Activated gamma-delta T cell treated with Interleukin-2 at 50 U/mL for 16 hours (primary cell): Measurements from ENCODE around the gene TMED9.
"Not testable (repeated sequence)": the region's sequence is repeated elsewhere in the genome, so short reads cannot be mapped to it uniquely, and the experiment has no call there.

Experiments
- DNase-seq: peaks from one replicate; pipeline ENCODE4 v3.0.0-alpha.2; 2020

TMED9 gene

DNA sequence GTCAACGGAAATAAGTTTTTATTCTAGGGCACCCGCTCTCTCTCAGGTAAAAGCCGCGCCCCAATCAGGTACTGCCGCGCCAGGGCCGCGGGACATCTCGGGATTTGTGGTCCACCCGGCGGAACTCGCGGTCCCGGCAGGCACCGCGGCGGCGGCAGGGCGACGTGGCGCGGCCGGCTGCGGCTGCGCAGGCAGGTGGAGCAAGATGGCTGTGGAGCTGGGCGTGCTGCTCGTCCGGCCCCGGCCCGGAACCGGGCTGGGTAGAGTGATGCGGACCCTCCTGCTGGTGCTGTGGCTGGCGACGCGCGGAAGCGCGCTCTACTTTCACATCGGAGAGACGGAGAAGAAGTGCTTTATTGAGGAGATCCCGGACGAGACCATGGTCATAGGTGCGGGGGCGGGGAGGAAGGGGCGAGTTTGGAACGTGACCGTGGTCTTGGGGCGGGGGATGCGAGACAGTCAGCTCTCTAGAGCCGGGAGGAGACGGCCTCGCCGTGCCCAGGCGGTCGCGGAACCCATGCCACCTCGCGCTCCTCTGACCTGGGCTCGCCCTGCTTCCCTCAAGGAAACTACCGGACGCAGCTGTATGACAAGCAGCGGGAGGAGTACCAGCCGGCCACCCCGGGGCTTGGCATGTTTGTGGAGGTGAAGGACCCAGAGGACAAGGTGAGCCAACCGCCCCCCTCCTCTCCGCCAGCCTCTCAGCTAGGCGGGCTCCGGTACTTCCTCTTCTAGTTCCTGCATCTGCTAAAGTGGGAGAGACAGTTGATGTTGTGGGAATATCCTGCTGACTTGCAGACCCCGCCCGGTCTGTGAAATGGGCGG is at the start of gene TMED9:
Gene TMED9, plus strand, starts transcription at position 194 of the 825 bp plus-strand sequence. Its CDS starts 12 bp downstream, at position 206.
- peak; percentile 84 for DNase-seq

- DNase-seq: no peak
Measured at GRCh38 chr5:177542816-177543465, 49.1 kb upstream of the TMED9 start.

DNA sequence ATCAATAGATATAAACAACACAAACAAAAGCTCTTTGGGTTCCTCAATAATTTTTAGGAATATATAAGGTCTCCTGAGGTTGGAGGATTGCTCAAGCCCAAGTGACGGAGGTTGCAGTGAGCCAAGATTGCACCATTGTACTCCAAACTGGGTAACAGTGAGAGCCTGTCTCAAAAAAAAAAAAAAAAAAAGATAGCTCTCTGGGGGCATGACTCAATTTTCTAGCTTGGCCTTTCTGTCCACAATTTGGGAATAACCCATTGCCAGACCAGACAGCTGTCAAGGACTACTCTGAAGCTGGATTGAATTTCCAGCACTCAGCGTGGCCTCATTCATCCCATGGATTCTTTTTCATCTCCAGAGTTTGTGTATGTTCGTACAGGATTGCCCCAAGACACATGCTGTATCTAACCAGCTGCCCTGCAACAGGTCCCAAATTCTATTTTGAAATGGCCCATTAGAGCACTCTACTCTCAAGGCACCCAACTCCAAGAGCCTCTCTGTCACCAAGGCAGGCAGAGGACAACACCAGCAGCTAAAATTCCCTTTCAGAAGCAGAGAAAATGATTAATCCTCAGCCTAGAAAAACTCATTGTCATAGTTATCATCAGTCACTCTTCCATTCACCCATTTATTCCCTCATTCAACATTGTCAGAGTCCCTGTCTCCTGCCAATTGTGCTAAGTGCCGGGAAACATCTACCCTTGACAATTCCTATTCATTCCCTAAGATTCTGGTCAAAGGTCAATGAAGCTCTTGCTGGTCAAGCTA is 46.3 kb upstream of the TMED9 start:
- no peak for DNase-seq

GRCh38 chr5:177546258-177546741 is 45.7 kb upstream of the TMED9 start:
- DNase-seq: no peak

- DNase-seq: no peak
Measured at GRCh38 chr5:177547736-177548135, 44.3 kb upstream of the TMED9 start.

DNA sequence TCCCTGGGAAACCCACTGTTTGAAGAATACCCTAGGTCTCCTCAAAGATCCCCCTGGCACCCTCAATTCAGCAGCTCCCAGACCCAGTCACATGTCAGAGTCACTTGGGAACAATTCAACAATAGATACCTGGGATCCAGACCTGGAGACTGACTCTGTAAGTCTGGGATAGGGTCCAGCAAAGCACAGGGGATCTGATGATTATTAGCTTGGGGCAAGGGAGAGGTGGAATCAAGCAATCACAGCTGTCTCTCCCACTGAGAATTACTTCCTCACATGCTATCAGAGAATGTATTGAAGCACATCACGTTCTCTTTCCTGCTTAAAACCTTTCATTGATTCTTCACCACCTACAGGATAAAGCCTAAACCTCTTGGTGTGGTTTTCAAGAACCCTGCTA is 43.5 kb upstream of the TMED9 start:
- no peak for DNase-seq

GRCh38 chr5:177550122-177550521 is 41.9 kb upstream of the TMED9 start:
- no peak for DNase-seq

GRCh38 chr5:177552839-177553455 is 39.1 kb upstream of the TMED9 start:
- DNase-seq: no peak

DNA sequence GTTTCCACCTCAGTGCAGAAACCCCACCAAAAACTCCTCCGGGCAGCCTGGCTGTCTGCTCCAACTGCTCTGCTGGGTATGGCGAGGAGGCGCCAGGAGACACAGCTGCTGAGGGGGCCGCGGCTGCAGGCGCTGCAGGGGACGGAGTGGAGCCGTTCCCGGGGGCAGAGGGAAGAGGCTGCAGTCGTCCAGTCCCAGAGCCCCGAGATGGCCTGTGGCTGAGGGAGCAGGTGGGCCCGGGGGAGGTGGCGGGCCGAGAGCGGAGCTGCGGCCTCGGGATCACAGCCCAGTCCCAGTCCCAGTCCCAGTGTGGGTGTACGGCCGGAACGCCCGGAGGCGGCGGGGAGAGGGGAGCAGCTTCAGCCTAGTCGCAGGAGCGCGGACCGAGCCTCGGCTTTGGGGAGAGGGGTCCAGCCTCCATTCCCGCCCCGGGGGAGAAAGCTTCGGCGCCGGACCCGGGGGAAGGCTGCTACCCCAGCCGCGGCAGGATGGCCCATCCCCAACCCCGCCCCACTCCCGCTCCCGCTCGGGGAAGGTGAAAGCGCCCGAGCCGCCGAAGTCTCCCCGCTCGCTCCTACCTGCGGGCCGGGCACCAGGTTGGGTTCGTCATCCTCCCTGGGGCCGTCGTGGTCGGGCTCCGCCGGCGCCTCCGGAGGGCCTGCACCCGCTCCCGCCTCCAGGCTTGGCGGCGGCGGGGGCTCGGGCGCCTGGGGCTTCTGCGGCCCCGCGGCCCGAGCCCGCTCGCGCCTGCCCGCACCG is 38.2 kb upstream of the TMED9 start:
- peak; percentile 32 for DNase-seq

DNA sequence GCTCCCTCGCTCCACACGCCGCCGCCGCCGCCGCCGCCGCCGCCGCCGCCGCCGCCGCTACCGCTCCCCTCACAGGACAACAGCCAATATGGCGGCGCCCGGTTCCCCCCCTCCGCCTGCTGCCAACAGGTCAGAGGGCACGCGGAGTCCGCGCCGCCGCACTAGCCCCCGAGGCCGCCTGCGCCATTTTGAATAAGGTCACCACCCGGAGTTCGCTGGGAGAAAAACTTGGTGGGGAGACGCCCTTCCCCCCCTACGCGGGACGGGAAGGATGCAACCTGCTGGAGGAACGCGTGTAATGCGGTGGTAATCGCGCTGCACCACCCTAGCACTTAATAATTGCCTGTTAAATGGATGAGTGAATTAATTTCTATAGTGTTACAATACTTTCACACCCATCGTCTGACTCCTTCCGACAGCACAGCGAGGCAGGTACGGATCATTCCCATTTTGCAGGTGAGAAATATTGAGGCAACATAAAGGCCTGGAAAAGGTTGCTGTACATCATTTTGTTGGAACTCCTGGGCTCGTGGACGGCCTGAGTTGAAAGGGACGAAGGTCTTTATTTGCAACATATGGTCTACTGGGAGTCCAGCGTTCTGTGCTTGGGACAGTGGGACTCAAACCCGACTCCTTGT is 37.4 kb upstream of the TMED9 start, which contains the start of gene FAM193B:
Gene FAM193B, minus strand, starts transcription at position 90 of the 638 bp plus-strand sequence. CDS start 105 bp downstream, outside the sequence.
- peak; percentile 94 for DNase-seq

DNA sequence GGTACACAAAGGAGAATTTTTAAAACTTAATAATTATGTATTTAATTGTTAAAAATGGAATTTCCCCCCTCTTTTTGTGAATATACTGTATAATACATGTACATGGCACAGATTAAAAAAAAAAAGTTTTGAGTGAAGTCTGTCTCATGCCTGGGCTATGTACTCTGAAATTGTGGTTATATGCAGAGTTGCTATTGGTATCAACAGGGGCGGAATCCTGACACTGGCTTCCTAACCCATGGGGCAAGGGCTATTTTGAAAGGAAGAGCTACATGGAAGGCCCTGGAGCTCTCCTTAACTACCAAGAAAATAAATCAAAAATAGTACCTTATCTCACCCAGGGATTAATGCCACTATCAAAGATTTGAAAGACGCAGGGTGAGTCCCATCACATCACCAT is 36.8 kb upstream of the TMED9 start:
- DNase-seq: no peak

DNA sequence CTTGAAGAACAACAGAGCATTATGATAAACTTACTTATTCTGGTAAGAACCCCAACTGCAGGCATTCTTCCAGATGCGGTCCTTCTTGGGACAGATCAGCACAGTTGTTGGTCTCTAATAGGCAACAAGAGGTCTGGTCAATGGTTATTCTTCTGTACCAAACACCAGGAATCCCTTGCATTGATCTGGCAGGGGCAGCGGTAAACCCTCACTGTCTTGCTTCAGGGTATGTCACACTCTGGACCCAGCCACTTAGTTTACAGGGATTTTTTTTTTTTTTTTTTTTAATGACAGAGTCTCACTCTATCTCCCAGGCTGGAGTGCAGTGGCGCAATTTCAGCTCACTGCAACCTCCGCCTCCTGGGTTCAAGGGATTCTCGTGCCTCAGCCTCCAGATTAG is 36.3 kb upstream of the TMED9 start:
- no peak for DNase-seq

DNA sequence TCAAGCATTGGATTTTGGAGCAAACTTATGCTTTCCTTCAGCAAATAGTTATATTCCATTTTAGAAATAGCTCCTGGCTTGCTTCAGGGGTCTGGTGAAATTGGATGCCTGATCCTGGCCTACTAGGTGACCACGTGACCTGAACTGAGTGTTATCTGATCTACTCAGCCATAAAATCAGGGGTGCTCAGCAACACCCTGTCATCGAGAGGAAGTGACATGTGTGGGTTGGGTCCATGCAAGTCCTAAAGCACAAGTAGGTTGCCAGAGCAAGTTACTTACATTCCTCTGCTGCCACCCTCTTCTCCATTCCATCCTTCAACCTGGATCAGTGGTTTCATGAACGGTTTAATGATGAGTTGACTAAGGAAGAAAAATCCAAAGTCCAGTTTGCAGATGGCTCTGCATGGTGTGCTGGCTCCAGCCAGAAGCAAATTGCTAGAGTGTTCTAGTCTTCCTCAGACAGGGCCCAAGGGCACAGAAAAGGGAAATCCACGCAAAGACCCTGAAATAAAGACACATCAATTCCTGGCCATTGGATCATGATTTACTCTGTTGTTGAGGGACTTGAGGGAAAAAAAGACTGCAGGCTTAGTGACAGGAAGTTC is 34.9 kb upstream of the TMED9 start:
- DNase-seq: no peak

GRCh38 chr5:177557796-177558195 is 34.2 kb upstream of the TMED9 start:
- no peak for DNase-seq

GRCh38 chr5:177559446-177559941 is 32.5 kb upstream of the TMED9 start:
- not testable (repeated sequence) for DNase-seq

DNA sequence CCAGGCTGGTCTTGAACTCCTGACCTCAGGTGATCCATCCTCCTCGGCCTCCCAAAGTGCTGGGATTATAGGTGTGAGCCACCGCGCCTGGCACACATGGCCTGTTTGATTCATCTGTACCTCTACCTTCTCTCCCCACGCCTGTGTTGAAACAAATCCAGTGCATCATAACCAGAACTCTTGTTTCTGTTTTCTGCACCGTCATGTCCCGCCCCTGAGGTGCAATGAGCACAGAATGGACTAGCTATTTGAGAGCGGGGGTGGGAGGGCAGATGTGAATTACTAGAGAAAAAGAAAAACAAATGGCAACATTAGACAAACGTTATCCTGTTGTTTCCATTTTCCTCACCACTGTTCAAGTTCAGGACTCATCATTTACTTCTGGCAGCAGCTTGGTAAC is 27.0 kb upstream of the TMED9 start:
- DNase-seq: no peak

- DNase-seq: no peak
Measured at GRCh38 chr5:177568326-177568725, 23.7 kb upstream of the TMED9 start.

DNA sequence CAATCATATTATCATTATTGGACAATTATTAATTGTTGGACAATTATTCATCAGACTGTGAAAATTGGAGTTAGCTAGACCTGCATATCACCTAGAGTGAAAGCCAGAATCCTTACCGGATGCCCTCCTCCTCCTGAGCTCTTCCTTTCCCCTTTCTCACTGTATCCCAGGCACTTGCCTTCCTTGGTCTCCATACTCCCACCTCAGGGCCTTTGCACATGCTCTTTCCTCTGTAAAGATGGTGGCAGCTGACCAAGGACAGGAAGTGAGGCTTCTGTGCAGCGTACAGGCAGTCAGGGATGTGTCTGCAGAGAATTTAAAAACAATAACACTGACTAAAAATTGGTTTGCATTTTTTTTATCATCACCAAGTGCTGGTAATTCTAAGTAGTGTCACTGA is 22.1 kb upstream of the TMED9 start:
- no peak for DNase-seq

- DNase-seq: no peak
Measured at GRCh38 chr5:177575488-177575887, 16.5 kb upstream of the TMED9 start.

DNA sequence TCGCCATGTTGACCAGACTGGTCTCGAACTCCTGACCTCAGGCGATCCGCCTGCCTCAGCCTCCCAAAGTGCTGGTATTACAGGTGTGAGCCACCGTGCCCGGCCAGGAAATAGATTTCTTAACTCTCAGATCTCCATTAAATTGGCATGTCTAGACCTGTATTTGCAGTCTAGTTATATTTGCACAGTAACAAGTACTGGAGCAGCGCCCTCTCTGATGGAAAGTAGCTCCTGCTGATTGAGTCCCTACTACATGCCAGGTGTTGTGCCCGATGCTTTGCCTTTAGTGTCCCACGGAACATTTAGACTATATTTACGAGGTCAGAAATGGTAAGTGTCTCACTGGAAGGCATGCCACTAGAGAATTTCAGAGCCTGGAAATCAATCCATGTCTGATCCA is 15.8 kb upstream of the TMED9 start:
- no peak for DNase-seq

- no peak for DNase-seq
Measured at GRCh38 chr5:177578316-177578715, 13.7 kb upstream of the TMED9 start.
